Choroid plexus epithelial cell (primary cell): Measurements from ENCODE around the gene TMPRSS7.
"Not testable (repeated sequence)": the region's sequence is repeated elsewhere in the genome, so short reads cannot be mapped to it uniquely, and the experiment has no call there.

Source experiments
- DNase-seq: peaks from one replicate; pipeline ENCODE4 v3.0.0-alpha.2; 2010; ENCODE audit warnings: low read depth
- H3K4me3 ChIP-seq: 2 replicates; pipeline ENCODE4 v1.5.1; 2011; ENCODE audit warnings: low read depth, mild to moderate bottlenecking, control low read depth, low read length, moderate library complexity
- CTCF ChIP-seq: conservative IDR thresholded peaks from 2 replicates; pipeline ENCODE4 v1.5.1; 2011; ENCODE audit warnings: low read depth, mild to moderate bottlenecking, control low read depth, inconsistent platforms, low read length, moderate library complexity

TMPRSS7 gene

GRCh38 chr3:112056451-112056929 is 22.0 kb downstream of the TMPRSS7 start:
- no peak overlapping the region for H3K4me3 ChIP-seq
- DNase-seq = peak; percentile 82
- TF ChIP-seq CTCF = no peak

GRCh38 chr3:112059497-112059896 is 25.0 kb downstream of the TMPRSS7 start:
- no peak for TF ChIP-seq CTCF
- no peak for DNase-seq
- H3K4me3 ChIP-seq = no peak overlapping the region

- DNase-seq = peak; percentile 88
- no peak for TF ChIP-seq CTCF
- H3K4me3 ChIP-seq = no peak overlapping the region
Observed at GRCh38 chr3:112061152-112061551, 26.6 kb downstream of the TMPRSS7 start.

- DNase-seq, H3K4me3 ChIP-seq: not testable (repeated sequence)
Observed at GRCh38 chr3:112072387-112073060, 38.0 kb downstream of the TMPRSS7 start.

GRCh38 chr3:112074006-112074405 is 39.5 kb downstream of the TMPRSS7 start:
- no peak for TF ChIP-seq CTCF
- H3K4me3 ChIP-seq = no peak overlapping the region
- peak; percentile 18 for DNase-seq

GRCh38 chr3:112074616-112075497 is 40.3 kb downstream of the TMPRSS7 start:
- no peak overlapping the region for H3K4me3 ChIP-seq
- peak; percentile 97 for DNase-seq

More at GRCh38 chr3:112074616-112075497, 40.3 kb downstream of the TMPRSS7 start:
- TF ChIP-seq CTCF = no peak
